Aorta (tissue), 5 donors: ENCODE results near the gene C10orf88. TPM values are rescaled to one million over a fixed set of nuclear protein-coding genes. Genes with fewer than 3 reads are reported as not detected.

Source experiments
- ATAC-seq: fragments of 200-7000 bp; cut with Tn5 transposase; one replicate; pipeline ENCODE4 v1.9.1; 2022; ENCODE audit warnings: moderate library complexity; ENCODE audit not compliant: low FRiP score
- DNase-seq, 2 donors: peaks; one replicate each; pipeline ENCODE4 v3.0.0-alpha.2; 2020
- H3K27ac ChIP-seq, 2 donors: one replicate each; pipeline ENCODE4 v1.5.1; 2013; ENCODE audit warnings: low read length in 2 of 2, mild to moderate bottlenecking in 2 of 2, moderate library complexity in 2 of 2, control low read depth in 1 of 2, inconsistent platforms in 1 of 2, low read depth in 1 of 2
- H3K27me3 ChIP-seq, 2 donors: one replicate each; pipeline ENCODE4 v1.6.1; 2013; ENCODE audit warnings: control low read depth in 1 of 2, low read length in 1 of 2, mild to moderate bottlenecking in 1 of 2, moderate library complexity in 1 of 2; ENCODE audit not compliant: insufficient read depth in 2 of 2, control insufficient read depth in 1 of 2
- H3K36me3 ChIP-seq, 2 donors: one replicate each; pipeline ENCODE4 v1.6.1; 2013; ENCODE audit warnings: control low read depth in 1 of 2, low read length in 1 of 2, mild to moderate bottlenecking in 1 of 2; ENCODE audit not compliant: insufficient read depth in 2 of 2, control insufficient read depth in 1 of 2
- H3K4me1 ChIP-seq, 2 donors: one replicate each; pipeline ENCODE4 v1.6.1; 2013; ENCODE audit warnings: low read length in 2 of 2, control low read depth in 1 of 2, mild to moderate bottlenecking in 1 of 2, moderate library complexity in 1 of 2; ENCODE audit not compliant: insufficient read depth in 2 of 2, control insufficient read depth in 1 of 2
- H3K4me3 ChIP-seq, 2 donors: one replicate each; pipeline ENCODE4 v1.5.1; 2013; ENCODE audit warnings: low read length in 2 of 2, control low read depth in 1 of 2, mild to moderate bottlenecking in 1 of 2
- H3K9me3 ChIP-seq: one replicate; pipeline ENCODE4 v1.6.1; 2013; ENCODE audit warnings: mild to moderate bottlenecking, low read length; ENCODE audit not compliant: control insufficient read depth
- WGBS, 2 donors: extraction: QIAGEN DNeasy Blood & Tissue Kit; methylation state at CpG; one replicate each; pipeline ENCODE4 v1.1.7; 2013; 5-methylcytosine and 5-hydroxymethylcytosine counted together
- intact Hi-C, 2 donors: fragments of 100-400 bp; cut with DNase I; formaldehyde crosslinking; loops; one replicate each; pipeline versions ENCODE4 v1.14.2 to v1.15.0; 2022
- polyA plus RNA-seq, 2 donors: library from polyadenylated mRNA; stranded (reverse); fragments of 200-250 nt; gene quantifications; one replicate each; pipeline ENCODE4 v1.2.3, GENCODE V29; 2013
- total RNA-seq, 2 donors: library from RNA; stranded (reverse); fragmentation: NEBNext Ultra II Directional; extraction: Animal tissue kit (Norgen Biotek cat#: 25700); gene quantifications; one replicate each; pipeline ENCODE4 v1.2.1, GENCODE V29; 2021
- donor health status: healthy with polysubstance abuse.
- donor health status: Bipolar disorder and iron deficiency.
- donor health status: DM: no; HTN: no; CAD: no.
- donor health status: DM: no; HTN: no; CAD: no.
- donor health status: DM: yes; HTN: yes; CAD: no.

C10orf88 gene
- total and polyA plus RNA-seq, 4 donors = 3.6 to 11.7 (median 7.9) TPM

DNA sequence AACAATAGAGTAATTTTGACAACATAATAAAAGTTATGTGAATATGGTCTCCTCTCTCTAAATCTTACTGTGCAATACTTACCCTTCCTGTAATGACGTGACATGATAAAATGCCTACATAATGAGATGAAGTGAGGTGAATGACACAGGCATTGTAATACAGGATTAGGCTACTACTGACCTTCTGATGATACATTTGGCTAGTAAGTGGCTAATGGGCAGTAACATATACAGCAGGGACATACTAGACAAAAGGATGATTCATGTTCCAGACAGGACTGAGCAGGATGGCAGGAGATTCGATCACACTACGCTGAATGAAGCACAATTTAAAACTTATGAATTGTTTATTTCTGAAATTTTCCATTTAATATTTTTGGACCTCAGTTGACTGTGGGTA, 4.7 kb downstream of the C10orf88 start:
- intact Hi-C loops = no loop called here
- Histone ChIP-seq H3K27me3 (no peaks in the 10 kb centered on the region), H3K27ac (no peak overlapping the region), H3K36me3 (peaks cover 0 to 4% of the 10 kb centered on the region in 2 donors), H3K9me3 (no peaks in the 10 kb centered on the region), H3K4me3 (no peak overlapping the region), H3K4me1 (no peaks in the 10 kb centered on the region)
- ATAC-seq = no peak
- 91 to 94% methylated on average over 3 of the region's 3 CpGs for WGBS, 2 donors
- DNase-seq = no peak

DNA sequence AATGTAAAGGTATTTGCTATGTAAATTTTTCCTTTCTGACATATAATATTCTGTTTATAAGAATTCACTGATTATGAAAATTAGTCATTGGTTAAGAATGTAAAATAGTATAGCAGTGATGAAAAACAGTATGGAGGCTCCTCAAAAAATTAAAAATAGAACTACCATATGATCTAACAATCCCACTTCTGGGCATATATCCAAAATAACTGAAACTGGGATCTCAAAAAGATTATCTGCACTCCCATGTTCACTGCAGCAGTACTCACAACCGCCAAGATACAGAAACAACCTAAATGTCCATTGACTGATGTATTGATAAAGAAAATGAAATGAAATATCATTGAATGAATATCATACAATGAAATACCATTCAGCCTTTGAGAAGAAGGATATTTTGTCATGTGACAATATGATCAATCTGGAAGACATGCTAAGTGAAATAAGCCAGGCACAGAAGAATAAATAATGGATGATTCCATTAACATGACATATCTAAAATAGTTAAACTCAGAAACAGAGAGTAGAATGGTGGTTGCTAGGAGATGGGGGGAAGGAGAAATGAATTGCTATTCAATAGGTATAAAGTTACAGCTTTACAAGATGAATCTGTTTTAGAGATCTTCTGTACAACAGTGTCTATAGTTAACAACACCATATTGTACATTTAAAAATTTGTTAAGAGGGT, 14.0 kb downstream of the C10orf88 start:
- Histone ChIP-seq H3K9me3 (no peaks in the 10 kb centered on the region), H3K36me3 (peaks cover 0 to 1% of the 10 kb centered on the region in 2 donors), H3K27ac (no peak overlapping the region), H3K4me3 (no peak overlapping the region), H3K27me3 (no peaks in the 10 kb centered on the region), H3K4me1 (no peaks in the 10 kb centered on the region)
- DNase-seq (no peak), ATAC-seq (no peak)
- WGBS, 2 donors = 9 to 22% methylated on average over 1 of the region's 1 CpG
- intact Hi-C loops = no loop called here

DNA sequence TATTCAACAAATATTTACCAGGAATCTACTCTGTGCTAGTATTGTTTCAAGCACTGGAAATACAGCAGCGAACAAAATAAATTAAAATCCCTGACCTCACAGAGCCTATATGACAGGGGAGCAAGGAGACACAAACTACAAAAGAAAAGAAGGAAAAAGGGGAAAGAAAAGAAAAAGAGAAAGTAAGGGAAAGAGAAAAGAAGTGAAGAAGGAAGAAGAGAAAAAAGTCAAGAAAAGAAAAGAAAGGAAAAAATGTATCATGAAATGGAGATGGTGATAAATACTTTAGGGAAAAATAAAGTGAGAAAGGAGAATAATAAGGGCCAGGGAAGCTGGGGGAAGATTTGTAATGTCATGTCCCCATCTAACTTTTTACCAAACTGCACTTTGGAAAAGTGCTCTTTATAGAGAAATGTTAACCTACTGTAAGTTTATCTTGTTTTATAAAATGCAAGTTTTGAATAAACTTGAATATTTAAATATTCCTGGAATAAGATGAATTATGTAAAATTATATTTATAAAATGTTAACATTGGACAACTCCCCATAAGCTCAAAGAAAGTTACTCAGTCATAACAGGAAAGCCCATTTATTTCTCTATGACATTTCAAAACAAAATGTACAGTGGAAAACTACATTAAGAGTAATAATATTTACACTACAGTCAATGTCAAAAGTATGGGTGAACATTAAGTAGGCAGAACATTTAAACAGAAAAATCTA, 14.7 kb downstream of the C10orf88 start:
- Histone ChIP-seq H3K4me3 (no peak overlapping the region), H3K4me1 (no peaks in the 10 kb centered on the region), H3K9me3 (no peaks in the 10 kb centered on the region), H3K27ac (no peak overlapping the region), H3K36me3 (peaks cover 0 to 1% of the 10 kb centered on the region in 2 donors), H3K27me3 (no peaks in the 10 kb centered on the region)
- WGBS, 2 donors = 76 to 85% methylated on average over 1 of the region's 1 CpG
- intact Hi-C loops = no loop called here
- DNase-seq = no peak
- no peak for ATAC-seq

DNA sequence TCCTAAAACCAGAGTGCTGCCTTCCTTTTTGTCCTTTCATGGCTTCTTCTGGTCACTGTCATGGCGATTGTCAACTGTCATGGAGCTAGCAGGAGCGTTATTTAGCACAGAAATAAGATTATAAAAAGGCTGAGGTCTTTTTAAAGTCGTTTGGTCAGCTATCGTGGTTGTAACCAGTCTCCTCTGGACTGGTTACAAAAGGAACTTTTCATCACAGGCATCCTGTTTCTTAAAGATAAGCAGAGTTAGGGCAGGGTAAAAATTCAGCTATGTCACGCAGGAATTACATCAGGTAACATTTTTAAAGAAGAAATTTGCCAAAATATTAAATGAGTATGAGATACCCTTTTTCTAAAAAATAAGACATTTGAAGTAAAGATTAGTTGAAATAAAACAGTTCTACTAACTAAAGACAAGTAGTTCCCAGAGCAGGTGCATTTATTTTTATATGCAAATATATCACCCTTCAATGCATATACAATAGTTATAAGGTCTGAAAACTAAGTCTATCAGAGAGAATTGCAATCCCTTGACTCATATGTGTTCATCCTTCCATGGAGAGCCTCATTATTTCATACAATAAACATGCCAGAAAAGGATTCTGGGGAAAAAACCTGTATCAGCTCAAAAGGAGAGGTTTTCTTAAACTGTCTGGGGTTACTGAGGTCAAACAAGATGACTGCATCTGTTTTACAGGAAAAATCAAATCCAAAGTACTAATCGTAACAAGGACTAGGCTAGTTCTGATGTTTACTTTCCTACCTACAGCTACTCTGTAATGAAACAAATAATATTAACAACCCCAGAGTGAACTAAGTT, 22.7 kb downstream of the C10orf88 start:
- H3K4me3 ChIP-seq = no peak overlapping the region
- WGBS, 2 donors = 69% methylated on average over 6 of the region's 6 CpGs
- DNase-seq = no peak

DNA sequence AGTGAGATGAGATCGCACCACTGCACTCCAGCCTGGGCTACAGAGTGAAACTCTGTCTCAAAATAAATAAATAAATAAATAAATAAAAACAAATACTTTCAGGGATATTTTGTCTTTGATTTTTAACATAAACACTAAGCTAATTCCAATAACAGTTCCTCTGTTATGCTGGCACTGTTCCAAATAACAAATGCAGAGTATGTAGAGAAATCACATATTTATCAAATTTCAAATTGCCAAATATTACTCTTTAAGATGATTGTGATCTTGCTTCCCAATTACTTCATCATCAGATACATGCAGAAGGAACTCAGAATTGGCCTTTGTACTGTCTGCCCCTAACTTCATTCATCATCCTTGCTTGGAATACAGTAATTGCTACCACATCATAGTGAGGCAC, 23.9 kb downstream of the C10orf88 start:
- 95 to 100% methylated on average over 1 of the region's 1 CpG for WGBS, 2 donors
- Histone ChIP-seq H3K27ac (no peak overlapping the region), H3K27me3 (no peaks in the 10 kb centered on the region), H3K4me3 (no peak overlapping the region), H3K36me3 (no peaks in the 10 kb centered on the region), H3K4me1 (no peaks in the 10 kb centered on the region), H3K9me3 (no peaks in the 10 kb centered on the region)
- DNase-seq = no peak
- intact Hi-C loops = no loop called here
- no peak for ATAC-seq

More for the DNA sequence above, 22.7 kb downstream of the C10orf88 start:
- no peaks in the 10 kb centered on the region for H3K4me1 ChIP-seq
- ATAC-seq = no peak
- no peak overlapping the region for H3K27ac ChIP-seq
- H3K27me3 ChIP-seq = no peaks in the 10 kb centered on the region
- no peaks in the 10 kb centered on the region for H3K36me3 ChIP-seq
- H3K9me3 ChIP-seq = no peaks in the 10 kb centered on the region
- intact Hi-C loops = no loop called here

DNA sequence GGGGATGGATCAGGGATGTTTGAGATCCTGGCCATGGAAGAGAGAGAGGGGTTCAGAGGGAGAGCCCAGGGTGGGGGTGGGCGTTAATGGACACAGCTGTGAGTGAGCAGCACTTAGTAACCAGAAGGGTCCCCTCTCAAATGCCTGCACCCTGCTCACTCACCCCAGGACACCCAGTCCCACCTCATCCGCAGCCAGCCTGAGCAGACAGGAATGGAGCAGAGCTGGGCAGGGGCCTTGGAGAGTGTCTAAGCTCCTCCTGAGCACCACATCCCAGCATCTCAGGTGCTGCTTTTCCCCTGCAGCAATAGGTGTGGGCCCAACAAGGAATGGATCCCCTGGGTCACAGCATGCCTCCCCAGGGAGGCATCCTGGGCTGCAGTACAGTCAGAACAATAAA, 38.3 kb downstream of the C10orf88 start:
- H3K4me1 ChIP-seq = no peaks in the 10 kb centered on the region
- H3K27ac ChIP-seq = no peak overlapping the region
- H3K36me3 ChIP-seq = no peaks in the 10 kb centered on the region
- no peaks in the 10 kb centered on the region for H3K27me3 ChIP-seq
- intact Hi-C loops = no loop called here
- no peak overlapping the region for H3K4me3 ChIP-seq
- DNase-seq (no peak), ATAC-seq (no peak)
- peaks cover 2% of the 10 kb centered on the region for H3K9me3 ChIP-seq
- WGBS, 2 donors = 78 to 81% methylated on average over 2 of the region's 2 CpGs

DNA sequence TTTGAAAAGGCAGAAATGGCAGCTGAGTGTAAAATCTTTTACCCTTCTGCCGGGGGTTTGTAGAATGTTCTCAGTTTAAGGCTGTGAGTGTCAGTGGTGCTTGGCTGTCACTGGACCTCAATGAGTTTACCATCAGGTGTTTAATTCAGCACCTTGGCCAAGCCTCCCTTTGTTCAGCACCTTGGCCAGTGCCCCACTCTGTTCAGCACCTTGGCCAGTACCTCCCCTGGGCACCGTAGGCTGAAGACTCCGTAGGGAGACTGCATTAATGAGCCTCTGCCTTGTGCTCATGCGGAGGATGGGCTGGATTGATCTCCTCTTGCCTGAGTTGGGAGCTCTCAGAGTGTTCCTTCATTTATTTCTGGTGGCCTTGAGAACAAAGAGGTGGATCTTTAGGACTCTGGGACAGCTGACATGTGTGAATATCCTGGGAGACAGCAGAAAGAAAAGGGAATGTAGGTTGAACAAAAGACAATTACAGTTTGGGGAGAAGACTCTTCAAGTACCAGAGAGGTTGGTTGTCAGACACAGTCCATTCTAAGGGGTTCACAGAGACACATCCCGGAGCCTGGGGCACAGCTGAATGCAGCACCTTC, 42.0 kb downstream of the C10orf88 start:
- H3K27me3 ChIP-seq = no peaks in the 10 kb centered on the region
- intact Hi-C loops = no loop called here
- no peak for ATAC-seq
- no peaks in the 10 kb centered on the region for H3K4me1 ChIP-seq
- WGBS, 2 donors = 15 to 23% methylated on average over 5 of the region's 5 CpGs
- H3K36me3 ChIP-seq = no peaks in the 10 kb centered on the region
- H3K4me3 ChIP-seq = no peak overlapping the region
- peaks cover 1% of the 10 kb centered on the region for H3K9me3 ChIP-seq
- DNase-seq = no peak
- H3K27ac ChIP-seq = no peak overlapping the region

DNA sequence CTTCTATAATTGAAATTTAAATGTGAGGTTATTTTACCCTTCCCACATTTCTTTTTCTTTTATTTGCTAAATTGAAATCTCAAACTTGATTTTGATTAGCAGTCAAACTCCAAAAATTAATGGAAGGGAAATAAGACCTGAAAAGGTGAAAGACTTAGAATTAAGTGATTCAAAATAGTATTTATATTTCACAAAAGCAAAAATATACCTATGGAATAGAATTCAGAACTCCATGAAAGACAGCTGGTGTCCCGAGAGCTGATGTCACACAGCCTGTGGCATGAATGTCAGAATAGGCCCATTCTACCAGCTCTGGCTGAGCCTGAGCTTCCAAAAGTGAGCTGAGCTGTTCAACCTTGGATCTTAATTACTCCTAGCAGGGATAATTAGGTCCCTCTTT, 43.7 kb downstream of the C10orf88 start, which contains the start of gene FAM24A:
FAM24A (plus strand) TSS at position 301 of the 400 bp plus-strand sequence. CDS start 1,025 bp downstream, outside the sequence.
- H3K4me1 ChIP-seq = no peaks in the 10 kb centered on the region
- H3K9me3 ChIP-seq = no peaks in the 10 kb centered on the region
- intact Hi-C loops = no loop called here
- H3K36me3 ChIP-seq = no peaks in the 10 kb centered on the region
- DNase-seq = no peak
- 57 to 67% methylated on average over 1 of the region's 1 CpG for WGBS, 2 donors
- no peaks in the 10 kb centered on the region for H3K27me3 ChIP-seq
- H3K4me3 ChIP-seq = no peak within 1 kb of the TSS
- no peak for ATAC-seq
- H3K27ac ChIP-seq = no peak within 1 kb of the TSS
